Ishikawa (cell line): Measurements from ENCODE around the gene DIS3L2.

Source experiments
- CEBPB ChIP-seq: IDR thresholded peaks from 2 replicates; pipeline ENCODE4 v1.6.1; 2012
- CREB1 ChIP-seq: IDR thresholded peaks from 2 replicates; pipeline ENCODE4 v1.6.1; 2012; ENCODE audit warnings: low read depth
- EGR1 ChIP-seq: IDR thresholded peaks from 2 replicates; pipeline ENCODE4 v1.6.1; 2012
- EP300 ChIP-seq: IDR thresholded peaks from 2 replicates; pipeline ENCODE4 v1.6.1; 2012; ENCODE audit warnings: borderline replicate concordance
- FOXM1 ChIP-seq: IDR thresholded peaks from 2 replicates; pipeline ENCODE4 v1.6.1; 2012; ENCODE audit warnings: low read depth, borderline replicate concordance
- MAX ChIP-seq: IDR thresholded peaks from 2 replicates; pipeline ENCODE4 v1.6.1; 2012
- NFIC ChIP-seq: IDR thresholded peaks from 2 replicates; pipeline ENCODE4 v1.6.1; 2012
- RAD21 ChIP-seq: IDR thresholded peaks from 2 replicates; pipeline ENCODE4 v1.6.1; 2012; ENCODE audit warnings: low read depth
- REST ChIP-seq: IDR thresholded peaks from 2 replicates; pipeline ENCODE4 v1.6.1; 2012; ENCODE audit warnings: low read depth, mild to moderate bottlenecking
- TAF1 ChIP-seq: IDR thresholded peaks from 2 replicates; pipeline ENCODE4 v1.6.1; 2012; ENCODE audit warnings: low read depth, mild to moderate bottlenecking
- TCF12 ChIP-seq: IDR thresholded peaks from 2 replicates; pipeline ENCODE4 v1.6.1; 2012; ENCODE audit warnings: low read depth
- TEAD4 ChIP-seq: IDR thresholded peaks from 2 replicates; pipeline ENCODE4 v1.6.1; 2012
- USF1 ChIP-seq: IDR thresholded peaks from 2 replicates; pipeline ENCODE4 v1.6.1; 2012
- YY1 ChIP-seq: IDR thresholded peaks from 2 replicates; pipeline ENCODE4 v1.6.1; 2012; ENCODE audit warnings: low read depth
- ZBTB7A ChIP-seq: IDR thresholded peaks from 2 replicates; pipeline ENCODE4 v1.6.1; 2012; ENCODE audit warnings: low read depth

DIS3L2 gene

GRCh38 chr2:232280341-232280740, 318.8 kb downstream of the DIS3L2 start:
- TF ChIP-seq RAD21 = no peak
- no peak for TF ChIP-seq NFIC
- TF ChIP-seq TAF1 = no peak
- no peak for TF ChIP-seq CREB1
- no peak for TF ChIP-seq CEBPB
- no peak for TF ChIP-seq REST
- TF ChIP-seq ZBTB7A = no peak
- no peak for TF ChIP-seq YY1
- no peak for TF ChIP-seq TEAD4
- no peak for TF ChIP-seq USF1
- no peak for TF ChIP-seq EGR1
- TF ChIP-seq TCF12 = no peak
- no peak for TF ChIP-seq MAX
- no peak for TF ChIP-seq EP300
- TF ChIP-seq FOXM1 = no peak

- no peak for TF ChIP-seq REST
- TF ChIP-seq FOXM1 = no peak
- TF ChIP-seq YY1 = no peak
- TF ChIP-seq NFIC = no peak
- no peak for TF ChIP-seq EGR1
- no peak for TF ChIP-seq ZBTB7A
- TF ChIP-seq TAF1 = no peak
- TF ChIP-seq TCF12 = no peak
- TF ChIP-seq EP300 = no peak
- TF ChIP-seq TEAD4 = no peak
- TF ChIP-seq MAX = no peak
- no peak for TF ChIP-seq USF1
- TF ChIP-seq CEBPB = no peak
- no peak for TF ChIP-seq CREB1
Observed at GRCh38 chr2:232281858-232282507, 320.5 kb downstream of the DIS3L2 start.

GRCh38 chr2:232282508-232283055, 321.1 kb downstream of the DIS3L2 start:
- TF ChIP-seq USF1 (no peak), TCF12 (no peak), YY1 (no peak), CREB1 (no peak), CEBPB (no peak), TEAD4 (no peak), EGR1 (no peak), RAD21 (no peak), REST (no peak), EP300 (no peak), ZBTB7A (no peak), TAF1 (no peak), MAX (no peak), NFIC (no peak), FOXM1 (no peak)
